Gastrocnemius medialis (tissue), 4 donors: ENCODE data around the gene SULF2.

ENCODE experiments used
- POLR2A ChIP-seq, 2 donors: fragments of 450-650 bp; IDR thresholded peaks; one replicate each; pipeline ENCODE4 v1.6.1; 2017; ENCODE audit warnings: antibody characterized with exemption in 2 of 2, mild to moderate bottlenecking in 2 of 2, moderate library complexity in 2 of 2
- TF ChIP-seq, protein P1 (sequence below), 5 experiments: fragments of 450-650 bp in 3 of 5; fragments of 200-600 bp in 2 of 5; sonication (generic) in 2 of 5; IDR thresholded peaks in 4 of 5; conservative IDR thresholded peaks in 1 of 5; 1 replicate in 4 of 5; 2 replicates in 1 of 5; pipeline ENCODE4 v1.5.1; 2016 to 2019; ENCODE audit warnings: antibody characterized with exemption in 5 of 5, mild to moderate bottlenecking in 3 of 5, moderate library complexity in 3 of 5

DNA sequence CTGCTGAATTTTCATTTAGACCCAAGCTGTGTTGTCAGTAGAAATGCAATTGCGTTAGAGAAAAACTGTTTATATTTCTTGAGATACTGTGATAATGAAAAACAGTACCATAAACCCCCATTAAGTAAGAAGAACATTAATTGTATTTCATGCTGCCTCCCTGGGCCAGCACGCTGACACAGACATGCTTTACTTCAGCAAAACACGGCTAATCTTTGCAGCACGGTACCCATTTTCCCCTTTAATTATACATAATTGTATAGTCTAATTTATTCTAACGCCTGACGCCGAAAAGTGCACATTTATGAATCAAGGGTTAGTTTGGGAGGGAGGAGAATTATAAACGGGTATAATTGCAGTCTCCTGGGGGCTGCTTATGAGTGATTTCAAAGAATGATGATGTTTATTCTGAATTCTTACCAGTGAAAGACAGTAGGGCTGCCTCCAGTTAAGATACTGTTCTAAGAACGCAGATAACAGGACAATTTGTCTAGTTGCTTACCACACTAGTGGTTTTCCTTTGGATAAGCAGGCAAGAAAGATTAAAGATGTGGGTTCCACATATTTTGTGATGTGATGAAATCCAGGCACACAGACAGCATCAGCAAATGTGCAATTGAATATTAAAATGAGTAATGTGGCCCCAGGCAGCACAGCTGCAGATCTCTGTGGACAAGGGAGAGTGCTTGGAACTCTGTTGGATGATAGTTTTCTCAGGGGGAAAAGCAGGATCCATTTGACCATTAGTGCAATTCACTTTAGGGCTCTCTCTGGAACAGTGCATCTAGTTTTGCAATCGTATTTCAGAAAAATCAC is 4.7 kb upstream of the SULF2 start:
- TF ChIP-seq, protein P1, sequence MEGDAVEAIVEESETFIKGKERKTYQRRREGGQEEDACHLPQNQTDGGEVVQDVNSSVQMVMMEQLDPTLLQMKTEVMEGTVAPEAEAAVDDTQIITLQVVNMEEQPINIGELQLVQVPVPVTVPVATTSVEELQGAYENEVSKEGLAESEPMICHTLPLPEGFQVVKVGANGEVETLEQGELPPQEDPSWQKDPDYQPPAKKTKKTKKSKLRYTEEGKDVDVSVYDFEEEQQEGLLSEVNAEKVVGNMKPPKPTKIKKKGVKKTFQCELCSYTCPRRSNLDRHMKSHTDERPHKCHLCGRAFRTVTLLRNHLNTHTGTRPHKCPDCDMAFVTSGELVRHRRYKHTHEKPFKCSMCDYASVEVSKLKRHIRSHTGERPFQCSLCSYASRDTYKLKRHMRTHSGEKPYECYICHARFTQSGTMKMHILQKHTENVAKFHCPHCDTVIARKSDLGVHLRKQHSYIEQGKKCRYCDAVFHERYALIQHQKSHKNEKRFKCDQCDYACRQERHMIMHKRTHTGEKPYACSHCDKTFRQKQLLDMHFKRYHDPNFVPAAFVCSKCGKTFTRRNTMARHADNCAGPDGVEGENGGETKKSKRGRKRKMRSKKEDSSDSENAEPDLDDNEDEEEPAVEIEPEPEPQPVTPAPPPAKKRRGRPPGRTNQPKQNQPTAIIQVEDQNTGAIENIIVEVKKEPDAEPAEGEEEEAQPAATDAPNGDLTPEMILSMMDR (IDR thresholded peaks at IDR 0.05 in 4 of 5, conservative IDR thresholded peaks at IDR 0.05 in 1 of 5): no peak
- no peak for TF ChIP-seq POLR2A (IDR thresholded peaks at IDR 0.05)
